ENCODE data around the gene HBS1L.

HBS1L gene

DNA sequence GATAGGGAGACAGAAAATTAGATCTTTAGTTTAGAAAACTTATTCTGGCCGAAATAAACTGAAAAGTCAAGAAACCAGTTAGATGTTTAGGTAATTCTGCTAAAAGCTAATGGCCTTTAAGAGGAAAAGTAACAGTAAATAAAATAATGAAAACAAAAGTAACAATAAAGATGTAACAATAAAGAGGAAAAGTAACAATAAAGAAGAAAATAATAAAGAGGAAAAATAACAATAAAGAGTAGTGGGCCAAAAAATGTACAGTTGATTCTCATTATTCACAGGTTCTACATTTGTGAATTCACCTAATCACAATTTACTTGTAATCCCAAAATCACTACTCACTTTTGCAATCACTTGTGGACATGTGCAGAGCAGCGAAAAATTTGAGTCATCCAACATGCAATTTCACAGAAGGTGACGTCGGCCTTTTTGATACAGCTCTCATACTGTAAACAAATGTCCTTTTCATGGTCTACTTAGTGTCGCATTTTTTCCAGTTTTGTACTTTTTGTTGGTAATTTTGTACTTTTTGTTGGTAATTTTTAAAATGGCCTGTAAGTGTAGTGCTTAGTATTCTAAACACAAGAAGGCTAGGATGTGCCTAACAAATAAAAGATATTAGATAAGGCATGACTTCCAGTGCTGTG, 24.0 kb downstream of the HBS1L start:
- peak; percentile 11 for FAIRE-seq

DNA sequence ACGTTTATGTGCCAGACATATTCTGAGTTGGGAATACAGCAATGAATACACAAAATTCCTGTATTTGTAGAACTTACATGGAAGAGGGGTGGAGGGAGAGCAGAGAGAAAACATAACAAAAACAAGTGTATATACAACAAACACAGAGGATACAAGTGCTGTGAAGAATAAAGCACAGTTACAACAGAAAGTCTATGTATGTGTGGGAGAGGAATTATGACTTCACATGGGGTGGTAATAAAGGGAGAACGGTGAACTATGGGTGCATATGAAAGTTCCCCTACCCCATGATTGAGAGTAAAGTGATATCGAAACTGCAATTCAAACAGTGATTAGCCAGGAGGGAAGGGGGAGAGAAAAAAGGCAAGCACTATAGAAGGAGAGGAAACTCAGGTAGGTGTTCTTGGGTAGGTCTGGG, 24.6 kb downstream of the HBS1L start:
- no peak for FAIRE-seq

DNA sequence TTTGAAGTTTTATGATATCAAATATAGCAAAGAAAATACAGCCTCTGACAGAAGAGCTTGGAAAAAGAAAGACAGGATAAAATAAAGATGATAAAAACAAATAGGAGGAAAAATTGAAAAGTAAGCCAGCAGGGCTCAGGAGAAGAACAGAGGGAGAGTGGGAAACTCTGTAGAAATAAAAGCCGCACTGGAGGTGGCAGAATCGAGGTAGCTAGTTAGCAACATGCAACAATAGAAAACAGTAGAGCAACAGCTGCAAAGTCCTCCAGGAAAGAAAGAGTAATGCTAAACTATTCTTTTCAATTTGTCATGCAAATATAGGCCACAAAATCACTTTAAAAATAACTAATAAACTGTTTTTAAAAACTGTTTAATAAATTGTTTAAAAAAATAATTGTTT, 28.8 kb downstream of the HBS1L start:
- no peak for FAIRE-seq

DNA sequence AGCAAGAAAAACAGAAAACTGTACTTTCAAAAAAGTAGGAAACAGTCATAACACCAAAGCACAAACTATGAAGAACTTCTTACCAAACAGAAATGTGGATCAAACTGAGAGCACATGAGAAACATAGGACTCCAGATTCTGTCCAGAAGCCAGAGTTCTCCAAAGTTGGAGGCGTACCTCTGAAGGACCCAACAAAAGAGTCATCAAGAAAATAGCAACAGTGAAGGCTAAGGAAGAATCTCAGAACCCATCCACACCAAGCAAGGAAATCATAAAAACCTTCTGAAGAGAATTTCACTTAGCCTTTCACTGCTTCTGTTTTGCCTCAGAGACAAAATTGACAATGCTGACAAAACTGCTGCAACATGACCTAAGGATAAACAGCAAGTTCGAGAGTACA, 29.4 kb downstream of the HBS1L start:
- FAIRE-seq = no peak

DNA sequence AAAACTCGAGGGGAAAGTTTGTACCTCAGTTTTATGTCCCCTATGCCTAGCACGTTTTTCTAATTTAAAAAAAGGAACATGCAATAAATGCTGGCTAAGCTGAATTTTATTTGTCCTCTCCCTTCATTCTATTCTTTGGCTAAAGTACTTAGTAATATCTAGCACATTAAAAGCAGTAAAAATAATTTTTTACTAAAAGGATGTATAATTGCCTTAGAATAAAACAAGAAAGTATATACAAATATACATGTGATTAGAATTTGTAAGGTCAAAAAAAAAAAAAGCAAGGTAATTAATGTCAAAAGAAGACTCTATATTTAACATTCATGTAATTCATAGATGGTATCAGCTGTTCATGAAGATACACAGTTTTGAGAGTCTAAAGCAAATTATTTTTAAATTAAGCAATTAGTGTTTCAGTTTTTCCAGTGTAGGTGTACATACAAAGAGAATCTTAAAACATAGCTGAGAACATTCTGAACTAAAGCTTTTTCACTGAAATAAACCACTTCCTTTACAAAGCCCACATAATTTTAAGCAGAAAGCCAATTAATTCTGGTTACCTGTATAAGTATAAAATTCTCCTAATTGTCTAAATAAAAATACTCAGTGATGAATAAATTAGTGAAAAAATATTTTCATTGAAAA, 32.4 kb downstream of the HBS1L start:
- FAIRE-seq = peak; percentile 72

DNA sequence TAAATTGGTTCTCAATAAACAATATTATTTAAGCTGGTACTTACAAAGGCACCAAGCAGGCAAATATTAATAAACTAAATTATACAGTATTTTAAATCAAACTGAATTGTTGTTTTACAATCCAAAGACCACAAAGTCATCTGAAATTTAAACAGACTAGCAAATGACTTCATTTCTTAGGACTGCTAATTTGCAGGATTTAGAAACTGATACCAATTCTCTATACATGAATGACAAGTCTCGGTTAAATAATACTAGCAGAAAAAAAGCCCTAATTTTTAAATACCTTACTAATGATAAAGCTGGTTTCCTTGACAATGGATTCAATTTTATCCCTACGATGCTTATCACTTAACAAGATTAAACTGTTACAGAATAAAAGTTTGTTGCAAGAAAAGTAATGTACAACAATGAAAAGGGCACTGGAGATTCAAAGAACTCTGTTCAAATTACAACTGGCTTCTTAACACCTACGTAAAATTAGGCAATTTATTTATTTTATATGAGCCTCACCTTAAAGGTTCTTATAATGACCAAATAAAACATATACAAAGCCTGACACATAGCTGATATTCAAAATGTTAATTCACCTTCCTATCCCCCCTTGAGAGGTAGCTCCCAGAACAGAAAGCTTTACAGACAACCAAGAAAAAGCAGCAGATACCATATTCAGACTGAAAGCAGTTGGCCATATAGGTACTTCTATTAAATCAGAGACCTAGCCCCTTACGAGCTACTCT, 33.1 kb downstream of the HBS1L start:
- FAIRE-seq = no peak

DNA sequence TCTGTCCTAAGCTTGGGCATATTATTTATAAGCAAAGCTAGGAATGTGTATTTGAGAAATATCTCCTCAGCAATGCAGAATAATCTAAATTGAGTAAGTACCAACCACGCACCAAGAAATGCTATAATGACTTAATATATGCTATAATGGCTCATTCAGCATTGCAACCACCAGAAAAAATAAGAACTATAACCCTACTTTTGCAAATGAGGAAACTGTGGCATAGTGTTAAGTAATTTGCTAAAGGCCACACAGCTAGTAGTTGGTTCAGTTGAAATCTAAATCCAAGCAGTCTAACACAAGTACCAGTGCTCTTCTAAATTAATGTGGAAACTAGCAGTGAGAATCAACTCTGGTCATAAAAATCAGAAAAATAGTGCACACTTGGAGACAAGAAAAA, 35.7 kb downstream of the HBS1L start:
- no peak for FAIRE-seq

DNA sequence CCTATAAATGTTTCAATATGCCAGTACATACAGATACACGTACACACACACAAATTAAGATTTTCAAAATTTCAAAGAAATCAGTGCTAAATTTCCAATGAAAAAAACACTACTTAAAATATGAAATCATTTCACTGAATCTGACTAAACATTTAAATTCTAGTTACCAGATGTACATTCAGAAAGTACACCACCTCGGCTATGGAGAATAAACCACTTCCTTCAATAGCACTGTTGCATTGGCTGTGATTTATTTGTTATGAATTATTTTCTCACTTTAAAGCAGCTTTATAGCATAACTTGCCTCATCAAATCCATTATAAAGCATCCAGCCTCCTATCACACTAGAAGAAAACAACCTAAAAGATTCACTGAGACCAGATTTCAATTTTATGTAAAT, 36.6 kb downstream of the HBS1L start:
- no peak for FAIRE-seq

DNA sequence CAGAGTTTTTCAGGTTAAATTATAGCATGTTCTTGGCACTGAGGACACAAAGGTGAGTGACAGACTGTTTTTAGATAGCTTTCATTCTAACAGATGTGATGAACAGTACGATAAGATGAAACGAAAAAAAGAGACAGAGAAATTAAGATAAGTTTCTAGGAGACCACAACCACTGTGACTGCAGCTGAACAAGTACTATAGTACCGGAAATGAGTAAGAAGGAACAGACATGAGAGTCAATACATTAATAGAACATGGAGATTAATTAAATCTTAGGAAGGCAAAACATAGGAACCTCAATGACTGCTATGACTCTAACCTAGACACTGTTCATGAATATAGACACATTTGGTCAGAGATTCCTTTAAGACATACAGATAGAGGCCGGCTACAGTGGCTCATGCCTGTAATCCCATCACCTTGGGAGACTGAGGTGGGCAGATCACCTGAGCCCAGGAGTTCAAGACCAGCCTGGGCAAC, 40.2 kb downstream of the HBS1L start:
- FAIRE-seq = no peak

DNA sequence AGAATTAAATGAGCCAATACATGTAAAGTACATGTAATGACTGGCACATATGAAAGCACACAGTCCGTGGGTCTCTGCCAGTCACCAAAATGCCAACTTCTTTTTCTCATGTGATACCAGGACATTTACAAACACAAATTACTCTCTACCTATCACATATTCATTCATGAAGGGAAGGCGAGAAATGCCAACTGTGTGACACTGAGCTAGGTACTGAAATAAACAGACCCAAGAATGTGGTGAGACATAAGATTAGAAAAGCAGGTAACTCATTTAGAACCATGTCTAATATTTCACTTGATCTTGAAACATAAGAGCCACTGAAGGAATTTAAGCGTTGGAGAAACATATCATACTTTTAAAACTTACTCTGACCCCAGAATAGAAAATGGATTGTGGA, 41.4 kb downstream of the HBS1L start:
- FAIRE-seq = no peak

DNA sequence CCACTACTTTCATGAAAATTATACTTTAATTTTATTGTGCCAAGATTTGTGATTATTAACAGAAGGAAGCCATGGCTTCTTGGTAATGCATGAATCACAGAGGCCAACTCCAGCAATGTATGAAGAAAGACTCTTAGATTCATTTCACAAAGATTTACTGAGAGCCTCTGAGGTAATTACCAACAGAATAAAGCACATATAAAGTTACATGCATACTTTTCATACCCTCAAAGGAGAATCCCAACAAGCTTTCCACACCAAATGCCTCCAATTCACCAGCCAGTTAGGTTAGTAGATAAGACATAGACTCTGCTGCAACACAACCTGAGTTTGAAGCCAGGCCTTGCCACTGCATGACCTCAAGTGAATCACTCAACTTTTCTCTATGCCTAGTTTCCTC, 41.9 kb downstream of the HBS1L start:
- no peak for FAIRE-seq

DNA sequence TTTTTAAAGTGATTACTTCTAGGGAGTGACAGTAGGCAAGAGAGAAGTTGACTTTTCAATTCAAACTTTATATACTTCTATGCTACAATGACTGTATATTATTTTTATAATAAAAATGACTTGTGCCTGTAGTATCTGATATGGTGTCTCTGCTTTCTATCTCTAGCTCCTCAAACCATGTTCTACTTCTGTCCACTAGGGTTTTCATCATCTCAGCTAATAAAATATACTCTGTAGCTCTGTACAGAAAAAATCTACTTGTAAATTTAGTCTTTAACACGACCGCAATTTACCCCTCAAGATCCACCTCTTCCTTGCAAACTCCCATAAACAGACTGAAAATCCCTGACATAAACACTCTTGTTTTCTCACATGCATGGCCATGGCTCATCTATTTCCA, 42.3 kb downstream of the HBS1L start:
- no peak for FAIRE-seq

DNA sequence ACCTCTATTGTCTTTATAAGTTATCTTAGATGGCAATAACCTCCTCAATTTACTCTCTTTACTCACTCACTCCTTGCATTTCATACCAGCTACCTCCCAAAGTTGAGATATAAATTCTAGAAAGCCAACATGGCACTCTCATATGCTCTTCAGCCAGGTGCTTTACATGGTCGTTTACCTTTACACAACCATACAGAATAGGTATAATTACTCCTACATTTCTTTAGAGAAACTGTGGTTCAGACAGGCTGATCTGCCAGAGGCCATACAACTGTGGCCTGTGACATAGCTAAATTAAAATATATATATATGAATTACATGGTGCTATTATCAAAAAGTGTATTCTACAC, 45.7 kb downstream of the HBS1L start:
- no peak for FAIRE-seq

DNA sequence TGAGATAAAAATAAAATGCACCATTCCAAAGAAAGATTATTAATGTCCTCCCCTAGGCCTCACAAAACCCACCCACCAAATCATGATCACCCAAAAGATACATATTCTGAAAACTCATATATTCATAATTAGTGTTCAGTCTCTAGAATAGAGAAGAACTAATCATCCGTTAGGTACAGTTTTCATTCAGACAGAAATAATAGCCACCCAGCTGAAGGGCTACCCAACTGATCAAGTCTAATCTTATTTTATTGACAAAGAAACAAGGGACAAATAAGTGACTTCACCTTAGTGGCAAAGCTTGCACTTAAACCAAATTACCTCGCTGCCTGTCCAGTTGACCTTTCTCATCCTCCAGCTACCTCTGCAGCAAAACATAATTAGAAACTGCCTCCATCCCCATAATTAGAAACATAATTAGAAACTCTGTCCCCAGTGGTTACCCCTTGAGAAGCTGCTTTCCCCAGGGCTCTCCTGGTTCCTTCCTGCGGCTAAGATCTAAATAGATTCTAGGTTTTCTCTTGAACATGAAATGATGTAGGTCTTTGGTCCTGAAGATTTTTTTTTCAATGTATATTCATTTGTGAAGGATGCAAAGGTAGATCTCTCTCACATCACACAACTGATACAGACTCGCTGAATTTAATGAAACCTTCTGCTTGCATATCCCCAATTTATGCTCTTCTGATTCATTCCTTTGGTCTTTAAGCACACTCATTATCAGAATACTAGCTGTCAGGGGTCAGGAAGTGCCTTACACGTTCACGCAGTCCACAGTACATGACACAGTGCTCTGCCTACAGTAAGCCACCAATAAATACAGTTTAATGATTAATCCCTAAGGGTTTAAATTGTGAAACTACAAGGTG, 46.3 kb downstream of the HBS1L start:
- no peak for FAIRE-seq

DNA sequence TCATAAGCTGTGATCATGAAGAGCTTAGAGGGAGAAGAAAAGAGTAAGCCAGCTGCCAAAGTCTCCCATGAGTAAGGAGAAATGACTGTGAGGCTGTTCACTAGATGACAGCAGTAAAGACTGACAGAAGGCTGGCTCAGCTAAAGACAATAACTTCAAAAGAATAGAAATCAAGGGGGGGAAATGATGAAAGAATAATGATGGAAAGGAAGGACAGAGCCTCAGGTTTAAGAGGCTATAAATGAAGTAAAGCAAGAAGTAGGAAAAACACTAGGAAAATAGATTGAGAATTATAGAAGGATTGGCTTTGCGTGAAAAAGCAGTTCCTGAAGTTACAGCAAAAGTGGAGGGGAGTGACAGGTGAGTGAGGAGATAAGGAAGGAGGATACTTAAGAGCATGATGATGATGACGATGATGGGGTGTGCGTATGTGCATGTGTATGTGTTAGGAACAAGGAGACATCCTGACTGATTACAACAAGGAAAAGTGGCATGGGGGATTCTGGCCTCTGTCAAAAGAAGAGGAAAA, 48.2 kb downstream of the HBS1L start:
- FAIRE-seq = no peak

DNA sequence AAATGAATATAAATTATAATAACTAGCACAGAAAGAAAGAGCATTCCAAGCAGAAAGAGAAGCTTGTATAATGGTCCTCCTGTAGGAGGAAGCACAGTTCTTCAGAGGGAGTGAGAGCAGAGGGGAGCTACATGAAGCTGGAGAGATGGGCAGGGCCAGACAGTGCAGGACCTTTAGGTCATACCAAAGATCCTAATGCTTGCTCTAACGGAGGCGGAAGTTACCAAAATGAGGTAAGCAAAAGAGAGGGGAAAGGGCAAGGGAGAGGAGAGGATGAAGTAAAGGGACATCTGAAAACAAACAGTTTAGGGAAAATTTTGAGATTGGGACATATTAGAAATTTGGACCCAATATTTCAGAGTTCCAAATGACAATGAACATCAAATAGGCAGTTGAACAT, 50.2 kb downstream of the HBS1L start:
- no peak for FAIRE-seq

DNA sequence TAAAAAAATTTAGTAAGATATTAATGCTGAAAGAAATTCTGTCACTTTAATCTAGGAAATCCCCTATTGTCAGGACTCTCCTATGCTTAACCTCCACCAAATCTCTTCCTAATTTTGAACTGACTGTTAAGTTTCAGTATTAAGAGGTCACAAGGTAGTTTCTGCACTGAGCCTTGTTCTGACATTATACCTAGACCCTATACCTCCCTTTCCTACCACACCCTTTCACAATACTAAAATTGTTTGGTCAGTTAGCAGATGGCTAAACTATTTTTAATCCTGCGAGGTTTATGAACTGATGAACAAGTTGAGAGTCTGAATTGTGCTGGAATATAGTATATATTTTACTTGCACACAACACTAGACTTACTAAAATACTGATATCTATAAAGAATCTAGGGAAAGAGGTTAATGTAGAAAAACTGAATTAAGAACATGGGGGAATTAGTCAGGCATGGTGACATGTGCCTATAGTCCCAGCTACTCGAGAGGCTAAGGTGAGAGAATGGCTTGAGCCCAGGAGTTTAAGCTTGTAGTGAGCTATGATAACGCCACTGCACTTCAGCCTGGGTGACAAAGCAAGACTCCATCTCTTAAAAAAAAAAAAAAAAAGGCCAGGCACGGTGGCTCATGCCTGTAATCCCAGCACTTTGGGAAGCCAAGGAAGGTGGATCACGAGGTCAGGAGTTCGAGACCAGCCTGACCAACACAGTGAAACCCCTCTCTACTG, 51.5 kb downstream of the HBS1L start:
- FAIRE-seq = no peak

DNA sequence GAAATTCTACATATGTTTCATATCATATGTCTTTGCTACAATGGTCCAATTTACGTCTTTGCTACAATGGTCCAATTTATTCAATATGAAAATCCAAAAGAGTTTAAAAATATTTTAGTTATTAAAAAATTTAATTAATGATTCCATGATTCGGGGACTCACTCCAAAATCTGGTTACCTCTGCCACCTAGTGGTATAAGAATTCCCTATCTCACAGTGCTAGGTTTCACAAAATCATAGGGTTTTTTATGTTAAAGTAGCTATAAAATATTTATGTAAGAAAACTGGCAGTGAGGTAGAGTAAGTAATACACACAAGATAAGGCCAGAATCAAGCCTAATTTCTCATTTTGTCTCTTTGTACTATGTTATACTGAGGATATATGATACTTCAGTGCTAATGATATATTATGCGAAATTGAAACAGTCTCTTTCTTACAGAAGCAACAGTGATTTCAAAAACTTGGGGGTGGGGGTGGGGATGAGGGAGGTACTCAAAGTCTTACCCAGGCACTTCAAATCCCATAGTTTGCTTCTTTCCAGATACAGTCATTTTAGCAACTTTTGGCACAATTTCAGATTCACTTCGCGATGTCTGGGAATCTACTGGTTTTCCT, 52.3 kb downstream of the HBS1L start:
- FAIRE-seq = peak; percentile 94

DNA sequence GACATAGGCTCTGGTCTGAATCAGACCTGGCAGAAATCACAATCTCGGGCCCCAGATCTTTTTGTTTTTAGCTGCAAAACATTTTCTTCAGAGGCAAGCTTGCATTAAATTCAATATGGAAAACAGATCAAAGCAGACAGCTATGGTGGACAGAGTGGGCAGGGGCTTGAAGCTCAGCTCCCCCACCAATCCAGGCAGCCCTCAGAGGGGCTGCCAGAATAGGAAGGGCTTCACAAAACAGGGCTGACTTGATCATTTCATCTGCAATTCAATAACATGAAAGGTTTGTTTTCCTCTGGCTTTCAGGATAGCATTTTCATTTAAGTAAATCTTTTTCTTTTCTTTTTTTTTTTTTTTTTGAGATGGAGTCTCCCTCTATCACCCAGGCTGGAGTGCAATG, 55.5 kb downstream of the HBS1L start:
- FAIRE-seq = no peak

DNA sequence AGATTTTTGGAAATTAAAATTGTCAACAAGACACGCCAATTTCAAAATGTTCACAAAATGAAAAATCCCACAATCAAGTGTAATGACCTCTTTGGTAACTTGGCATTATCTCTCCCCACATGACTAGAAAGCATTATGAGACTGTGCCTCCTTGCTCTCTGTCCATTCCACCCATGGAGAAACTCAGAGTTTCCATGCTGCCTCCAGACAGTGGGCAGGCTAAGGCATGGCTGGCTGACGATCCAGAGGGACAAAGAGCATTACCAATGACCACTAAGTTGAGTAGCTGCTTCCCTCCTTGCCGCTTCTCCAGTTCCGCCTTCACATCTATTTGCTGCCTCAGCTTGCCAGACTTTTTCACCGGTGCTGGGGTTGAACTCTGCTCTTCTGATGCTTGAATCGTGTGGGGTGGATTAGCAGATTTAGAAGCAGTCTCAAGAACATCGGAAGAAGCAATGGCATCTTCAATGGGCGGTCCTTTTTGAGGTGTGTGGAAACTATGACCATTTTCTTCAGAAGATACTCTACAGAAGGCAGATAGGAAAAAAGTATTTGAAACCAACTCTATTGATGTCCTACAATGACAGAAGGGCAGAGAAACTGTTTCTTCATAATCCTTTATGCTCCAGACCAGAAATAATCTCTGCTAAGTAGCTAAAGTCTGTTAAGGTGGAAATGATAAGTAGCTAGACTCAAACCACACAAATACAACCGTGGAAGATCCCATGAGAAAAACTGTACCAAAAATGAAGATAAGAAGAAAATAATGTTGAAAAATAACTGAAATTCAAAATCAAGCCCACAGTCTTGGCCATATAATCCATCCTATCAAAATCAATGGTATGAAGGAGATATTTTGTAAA, 57.3 kb downstream of the HBS1L start:
- no peak for FAIRE-seq

DNA sequence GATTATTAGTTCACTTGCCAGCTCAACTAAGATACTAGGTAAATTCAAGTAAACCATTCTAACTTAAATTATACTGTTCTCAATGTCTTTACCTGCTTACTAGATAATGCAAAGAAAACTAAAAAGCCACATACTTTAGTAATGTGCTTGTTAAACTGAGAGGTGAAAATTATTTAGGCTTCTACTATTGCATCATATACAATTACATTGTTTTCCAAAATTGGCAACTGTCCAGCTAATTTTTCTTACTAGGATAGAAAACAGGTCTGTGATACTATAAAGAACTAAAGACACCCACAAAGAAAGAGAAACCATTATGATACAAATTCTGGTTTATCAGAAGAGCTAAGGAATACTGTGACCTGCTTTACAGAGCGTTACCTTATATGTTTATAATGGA, 59.1 kb downstream of the HBS1L start:
- no peak for FAIRE-seq
